C4-2B (cell line): ENCODE results near the gene KCNQ4.

Experiments used
- H3K27ac ChIP-seq: fragments of 450-650 bp; 2 replicates; pipeline ENCODE4 v1.5.1; 2017
- CTCF ChIP-seq: fragments of 450-650 bp; conservative IDR thresholded peaks from 2 replicates; pipeline ENCODE4 v1.5.1; 2017; ENCODE audit warnings: mild to moderate bottlenecking
- ZFX ChIP-seq: fragments of 450-650 bp; IDR thresholded peaks from 2 replicates; pipeline ENCODE4 v1.6.1; 2017

KCNQ4 gene

GRCh38 chr1:40786995-40787705, 3.6 kb downstream of the KCNQ4 start:
- H3K27ac ChIP-seq = no peak overlapping the region
- no peak for TF ChIP-seq ZFX
- TF ChIP-seq CTCF = no peak

- H3K27ac ChIP-seq = no peak overlapping the region
- TF ChIP-seq ZFX (no peak), CTCF (no peak)
These were observed 4.4 kb downstream of the KCNQ4 start for GRCh38 chr1:40787737-40788560.

GRCh38 chr1:40788561-40789341, 5.2 kb downstream of the KCNQ4 start:
- TF ChIP-seq ZFX (no peak), CTCF (no peak)
- H3K27ac ChIP-seq = no peak overlapping the region

- TF ChIP-seq ZFX (no peak), CTCF (no peak)
- H3K27ac ChIP-seq = no peak overlapping the region
These were observed 5.7 kb downstream of the KCNQ4 start for GRCh38 chr1:40789342-40789598.

GRCh38 chr1:40789661-40790430, 6.3 kb downstream of the KCNQ4 start:
- TF ChIP-seq CTCF (no peak), ZFX (no peak)
- H3K27ac ChIP-seq = no peak overlapping the region

GRCh38 chr1:40792036-40792435, 8.4 kb downstream of the KCNQ4 start:
- H3K27ac ChIP-seq = no peak overlapping the region
- TF ChIP-seq CTCF (no peak), ZFX (no peak)
